ENCODE results near the gene NPW. TPM values are rescaled to one million over a fixed set of nuclear protein-coding genes. Genes with fewer than 3 reads are reported as not detected.

NPW gene
- polyA plus RNA-seq, 1 donor (not counting 4 experiments of a cell fraction or from before 2014, with no cell fraction given) = not detected

DNA sequence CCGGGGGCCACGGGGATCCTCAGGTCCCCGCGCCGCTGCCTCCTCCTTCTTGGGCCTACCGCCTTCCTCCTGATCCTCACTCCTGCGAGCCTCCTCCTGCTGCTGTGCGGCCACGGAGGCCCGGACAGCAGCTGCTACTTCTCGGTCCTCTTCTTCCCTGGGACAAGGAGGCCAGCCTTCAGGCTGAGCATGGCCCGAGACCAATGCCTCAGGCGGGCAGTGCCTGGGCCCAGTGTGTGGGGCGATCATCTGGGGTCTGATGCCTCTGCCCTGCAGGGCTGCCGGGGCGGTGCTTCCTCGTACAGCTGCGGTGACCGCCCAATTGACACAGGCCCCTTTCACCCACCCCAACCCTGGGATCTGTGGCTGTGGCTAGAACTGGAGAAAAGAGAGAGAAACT, 18.6 kb upstream of the NPW start:
- H3K9me1 ChIP-seq (ENCODE audit: control insufficient read depth, extremely low read depth, insufficient read depth, low read length) = no peaks in the 10 kb centered on the region
- no peak overlapping the region for H3K4me2 ChIP-seq (ENCODE audit: control insufficient read depth, extremely low read depth, insufficient read depth, low read depth, low read length)
- peaks cover 43% of the 10 kb centered on the region for H4K20me1 ChIP-seq (ENCODE audit: control insufficient read depth, extremely low read depth, insufficient read depth, low read length)
- H3K36me3 ChIP-seq (ENCODE audit: control insufficient read depth in 2 of 2, extremely low read depth in 1 of 2, insufficient read depth in 2 of 2, low read length in 2 of 2) = peaks cover 47 to 69% of the 10 kb centered on the region in 2 experiments
- peaks cover 9% of the 10 kb centered on the region for H3K4me1 ChIP-seq (ENCODE audit: control insufficient read depth, extremely low read depth, insufficient read depth, low read length)
- no peak for TF ChIP-seq EZH2 (IDR thresholded peaks at IDR 0.05; ENCODE audit: low read length)
- TF ChIP-seq, protein P1, sequence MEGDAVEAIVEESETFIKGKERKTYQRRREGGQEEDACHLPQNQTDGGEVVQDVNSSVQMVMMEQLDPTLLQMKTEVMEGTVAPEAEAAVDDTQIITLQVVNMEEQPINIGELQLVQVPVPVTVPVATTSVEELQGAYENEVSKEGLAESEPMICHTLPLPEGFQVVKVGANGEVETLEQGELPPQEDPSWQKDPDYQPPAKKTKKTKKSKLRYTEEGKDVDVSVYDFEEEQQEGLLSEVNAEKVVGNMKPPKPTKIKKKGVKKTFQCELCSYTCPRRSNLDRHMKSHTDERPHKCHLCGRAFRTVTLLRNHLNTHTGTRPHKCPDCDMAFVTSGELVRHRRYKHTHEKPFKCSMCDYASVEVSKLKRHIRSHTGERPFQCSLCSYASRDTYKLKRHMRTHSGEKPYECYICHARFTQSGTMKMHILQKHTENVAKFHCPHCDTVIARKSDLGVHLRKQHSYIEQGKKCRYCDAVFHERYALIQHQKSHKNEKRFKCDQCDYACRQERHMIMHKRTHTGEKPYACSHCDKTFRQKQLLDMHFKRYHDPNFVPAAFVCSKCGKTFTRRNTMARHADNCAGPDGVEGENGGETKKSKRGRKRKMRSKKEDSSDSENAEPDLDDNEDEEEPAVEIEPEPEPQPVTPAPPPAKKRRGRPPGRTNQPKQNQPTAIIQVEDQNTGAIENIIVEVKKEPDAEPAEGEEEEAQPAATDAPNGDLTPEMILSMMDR (optimal IDR thresholded peaks at IDR 0.05 in 1 of 3, IDR thresholded peaks at IDR 0.05 in 1 of 3, conservative IDR thresholded peaks at IDR 0.05 in 1 of 3; ENCODE audit: extremely low read depth in 1 of 3, insufficient read depth in 2 of 3, low read length in 3 of 3) = no peak
- H3K79me2 ChIP-seq (ENCODE audit: control insufficient read depth, insufficient read depth, low read length) = peaks cover 45% of the 10 kb centered on the region
- DNase-seq (ENCODE audit: low read depth, low spot score) (no peak), FAIRE-seq (no peak)
- no peaks in the 10 kb centered on the region for H3K27me3 ChIP-seq (ENCODE audit: control insufficient read depth, extremely low read depth, insufficient read depth, low read length)
- H3K4me3 ChIP-seq (ENCODE audit: control insufficient read depth in 2 of 3, extremely low read depth in 1 of 3, insufficient read depth in 2 of 3, low read depth in 1 of 3, low read length in 3 of 3) = no peak overlapping the region
- dilution Hi-C loops (cut with MboI; ENCODE audit: extremely low pct_ligation_motif_present, low sequenced_read_pairs) = no loop called here
- H3K9me3 ChIP-seq (ENCODE audit: control insufficient read depth, low read depth, low read length) = no peaks in the 10 kb centered on the region
- H2AFZ ChIP-seq (ENCODE audit: control insufficient read depth, low read length) = no peak overlapping the region
- H3K9ac ChIP-seq (ENCODE audit: control insufficient read depth, extremely low read depth, insufficient read depth, low read length) = no peak overlapping the region
- H3K27ac ChIP-seq (ENCODE audit: control insufficient read depth, insufficient read depth, low read length) = no peak overlapping the region

DNA sequence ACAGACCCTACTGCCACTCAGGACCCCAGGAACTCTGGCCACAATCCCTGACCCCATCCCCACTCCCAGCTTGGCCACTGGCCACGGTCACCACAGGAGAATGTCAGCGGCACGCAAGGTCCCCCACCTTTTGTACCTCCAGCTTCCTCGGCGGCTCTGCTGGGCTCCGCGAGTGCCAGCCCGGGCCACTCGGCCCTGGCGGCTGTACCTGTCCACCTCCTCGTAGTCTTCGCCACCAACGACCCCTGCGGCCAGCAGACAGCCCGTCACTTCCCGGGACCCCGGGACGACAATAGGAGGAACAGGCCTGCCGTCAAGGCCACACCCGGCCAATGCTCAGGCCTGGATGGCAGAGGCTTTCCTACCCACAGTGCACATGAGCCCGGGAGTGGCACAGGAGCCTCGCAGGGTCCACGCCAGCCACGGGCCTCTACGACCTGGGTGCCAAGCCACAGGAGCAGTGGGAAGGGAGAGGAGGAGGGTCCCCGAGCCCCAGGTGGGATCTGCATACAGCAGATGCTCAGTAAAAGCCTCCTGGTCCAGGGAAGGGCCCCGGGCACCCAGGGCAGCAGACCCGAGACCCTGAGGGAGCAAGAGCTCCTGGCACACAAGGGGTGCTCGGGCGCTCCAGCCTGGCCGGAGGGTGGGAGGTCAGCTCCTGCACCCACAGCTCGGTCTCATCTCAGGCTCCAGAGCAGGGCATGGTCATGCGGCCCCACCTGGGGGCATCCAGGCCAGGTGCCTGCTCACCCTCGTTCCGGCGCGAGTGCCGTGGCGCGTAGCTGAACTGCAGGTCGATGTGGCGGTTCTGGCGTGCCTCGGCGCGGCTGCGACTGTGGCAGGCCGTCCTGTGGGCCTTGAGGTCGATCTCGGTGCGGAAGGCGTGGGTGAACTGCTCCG, 17.9 kb upstream of the NPW start:
- Histone ChIP-seq H3K9me3 (ENCODE audit: control insufficient read depth, low read depth, low read length) (no peaks in the 10 kb centered on the region), H3K4me1 (ENCODE audit: control insufficient read depth, extremely low read depth, insufficient read depth, low read length) (peaks cover 14% of the 10 kb centered on the region), H3K27ac (ENCODE audit: control insufficient read depth, insufficient read depth, low read length) (no peak overlapping the region), H3K27me3 (ENCODE audit: control insufficient read depth, extremely low read depth, insufficient read depth, low read length) (no peaks in the 10 kb centered on the region), H3K4me3 (ENCODE audit: control insufficient read depth in 2 of 3, extremely low read depth in 1 of 3, insufficient read depth in 2 of 3, low read depth in 1 of 3, low read length in 3 of 3) (no peak overlapping the region), H3K4me2 (ENCODE audit: control insufficient read depth, extremely low read depth, insufficient read depth, low read depth, low read length) (no peak overlapping the region), H3K9ac (ENCODE audit: control insufficient read depth, extremely low read depth, insufficient read depth, low read length) (no peak overlapping the region), H3K36me3 (ENCODE audit: control insufficient read depth in 2 of 2, extremely low read depth in 1 of 2, insufficient read depth in 2 of 2, low read length in 2 of 2) (peaks cover 42 to 76% of the 10 kb centered on the region in 2 experiments), H4K20me1 (ENCODE audit: control insufficient read depth, extremely low read depth, insufficient read depth, low read length) (peaks cover 48% of the 10 kb centered on the region), H3K9me1 (ENCODE audit: control insufficient read depth, extremely low read depth, insufficient read depth, low read length) (no peaks in the 10 kb centered on the region), H3K79me2 (ENCODE audit: control insufficient read depth, insufficient read depth, low read length) (peaks cover 52% of the 10 kb centered on the region), H2AFZ (ENCODE audit: control insufficient read depth, low read length) (no peak overlapping the region)
- TF ChIP-seq EZH2 (IDR thresholded peaks at IDR 0.05; ENCODE audit: low read length) = no peak
- TF ChIP-seq, protein P1 (optimal IDR thresholded peaks at IDR 0.05 in 1 of 3, IDR thresholded peaks at IDR 0.05 in 1 of 3, conservative IDR thresholded peaks at IDR 0.05 in 1 of 3; ENCODE audit: extremely low read depth in 1 of 3, insufficient read depth in 2 of 3, low read length in 3 of 3) = no peak
- dilution Hi-C loops (cut with MboI; ENCODE audit: extremely low pct_ligation_motif_present, low sequenced_read_pairs) = no loop called here
- FAIRE-seq = no peak
- DNase-seq (ENCODE audit: low read depth, low spot score) = no peak

Measured in keratinocyte (primary cell).